Upper lobe of left lung (tissue), 6 donors: ENCODE measurements around the gene GNPNAT1. TPM values are rescaled to one million over a fixed set of nuclear protein-coding genes. Genes with fewer than 3 reads are reported as not detected.
"Not testable (repeated sequence)": the region's sequence is repeated elsewhere in the genome, so short reads cannot be mapped to it uniquely, and the experiment has no call there.

ENCODE experiments used
- ATAC-seq, 2 donors: fragments of 200-7000 bp; cut with Tn5 transposase; one replicate each; pipeline ENCODE4 v1.9.1; 2022; ENCODE audit warnings: mild to moderate bottlenecking in 2 of 2, moderate library complexity in 2 of 2; ENCODE audit not compliant: low FRiP score in 2 of 2
- DNase-seq, 2 donors: peaks; one replicate each; pipeline ENCODE4 v3.0.0-alpha.2; 2019 to 2020
- H3K27ac ChIP-seq, 4 donors: fragments of 200-600 bp; sonication (generic); one replicate each; pipeline ENCODE4 v1.5.1; 2016 to 2019
- H3K27me3 ChIP-seq, 4 donors: fragments of 200-600 bp; sonication (generic); one replicate each; pipeline ENCODE4 v1.5.1; 2017 to 2019
- H3K36me3 ChIP-seq, 4 donors: fragments of 200-600 bp; sonication (generic); one replicate each; pipeline ENCODE4 v1.5.1; 2016 to 2019
- H3K4me1 ChIP-seq, 4 donors: fragments of 200-600 bp; sonication (generic); one replicate each; pipeline ENCODE4 v1.5.1; 2018 to 2019
- H3K4me3 ChIP-seq, 4 donors: fragments of 200-600 bp; sonication (generic); one replicate each; pipeline ENCODE4 v1.5.1; 2017 to 2019; ENCODE audit warnings: mild to moderate bottlenecking in 2 of 4, moderate library complexity in 1 of 4
- H3K9me3 ChIP-seq, 4 donors: fragments of 200-600 bp; sonication (generic); one replicate each; pipeline ENCODE4 v1.5.1; 2018 to 2019
- EP300 ChIP-seq, 4 donors: sonication (generic); formaldehyde crosslinking; IDR thresholded peaks; one replicate each; pipeline ENCODE4 v1.5.1; 2017; ENCODE audit warnings: antibody characterized with exemption in 4 of 4, control low read depth in 2 of 4
- POLR2A ChIP-seq, 4 donors: fragments of 450-650 bp; IDR thresholded peaks; one replicate each; pipeline ENCODE4 v1.5.1; 2016 to 2017; ENCODE audit warnings: antibody characterized with exemption in 4 of 4, mild to moderate bottlenecking in 2 of 4
- POLR2AphosphoS5 ChIP-seq, 2 donors: sonication (generic); formaldehyde crosslinking; IDR thresholded peaks; one replicate each; pipeline ENCODE4 v1.5.1; 2017; ENCODE audit warnings: antibody characterized with exemption in 2 of 2
- WGBS, 2 donors: methylation state at CpG; one replicate each; pipeline ENCODE4 v1.1.5; 2017 to 2018; 5-methylcytosine and 5-hydroxymethylcytosine counted together
- total RNA-seq, 6 donors: library from RNA; depleted of rRNA in 4 of 6; stranded (reverse); fragments of >200 nt in 4 of 6; gene quantifications; one replicate each; pipeline versions ENCODE4 v1.1.0 to v1.2.1, GENCODE V29; 2016 to 2021
- TF ChIP-seq, protein P1 (sequence below), 6 experiments: fragments of 450-650 bp in 4 of 6; fragments of 200-600 bp in 2 of 6; sonication (generic) in 2 of 6; IDR thresholded peaks; one replicate each; pipeline ENCODE4 v1.5.1; 2016 to 2019; ENCODE audit warnings: antibody characterized with exemption in 6 of 6
- donor health status: DM: no; HTN: no; CAD: no; lungs with moderate emphysema.
- donor health status: DM: no; HTN: yes; CAD: no; lungs with severe emphysema.

Gene GNPNAT1
- total RNA-seq, 6 donors from 2014 or later: 2.1 to 18.8 (median 10.9) TPM

DNA sequence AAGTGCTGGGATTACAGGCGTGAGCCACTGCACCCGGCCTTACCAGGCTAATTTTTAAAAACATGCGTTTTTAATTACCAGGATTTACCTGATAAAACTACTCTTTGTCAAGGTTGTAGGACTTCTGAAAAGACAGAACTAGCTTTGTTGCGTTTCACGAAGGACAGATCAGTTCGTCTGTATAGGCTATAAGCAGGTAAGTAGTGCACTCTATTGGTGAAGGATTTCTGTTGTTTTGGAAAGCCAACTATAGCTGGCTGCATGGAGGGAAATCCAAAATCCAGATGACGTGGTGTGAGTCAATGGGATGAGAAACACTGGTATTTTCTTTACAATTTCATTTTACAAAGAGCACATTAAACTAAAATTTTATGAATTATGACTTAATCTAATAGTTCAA lies 14.6 kb downstream of the GNPNAT1 start:
- DNase-seq: no peak
- Histone ChIP-seq H3K27me3 (no peaks in the 10 kb centered on the region), H3K36me3 (peaks cover 0 to 68% (median 8%) of the 10 kb centered on the region in 4 donors), H3K4me1 (no peaks in the 10 kb centered on the region), H3K9me3 (no peaks in the 10 kb centered on the region), H3K4me3 (no peak overlapping the region), H3K27ac (no peak overlapping the region)
- no peak for ATAC-seq
- TF ChIP-seq, protein P1, sequence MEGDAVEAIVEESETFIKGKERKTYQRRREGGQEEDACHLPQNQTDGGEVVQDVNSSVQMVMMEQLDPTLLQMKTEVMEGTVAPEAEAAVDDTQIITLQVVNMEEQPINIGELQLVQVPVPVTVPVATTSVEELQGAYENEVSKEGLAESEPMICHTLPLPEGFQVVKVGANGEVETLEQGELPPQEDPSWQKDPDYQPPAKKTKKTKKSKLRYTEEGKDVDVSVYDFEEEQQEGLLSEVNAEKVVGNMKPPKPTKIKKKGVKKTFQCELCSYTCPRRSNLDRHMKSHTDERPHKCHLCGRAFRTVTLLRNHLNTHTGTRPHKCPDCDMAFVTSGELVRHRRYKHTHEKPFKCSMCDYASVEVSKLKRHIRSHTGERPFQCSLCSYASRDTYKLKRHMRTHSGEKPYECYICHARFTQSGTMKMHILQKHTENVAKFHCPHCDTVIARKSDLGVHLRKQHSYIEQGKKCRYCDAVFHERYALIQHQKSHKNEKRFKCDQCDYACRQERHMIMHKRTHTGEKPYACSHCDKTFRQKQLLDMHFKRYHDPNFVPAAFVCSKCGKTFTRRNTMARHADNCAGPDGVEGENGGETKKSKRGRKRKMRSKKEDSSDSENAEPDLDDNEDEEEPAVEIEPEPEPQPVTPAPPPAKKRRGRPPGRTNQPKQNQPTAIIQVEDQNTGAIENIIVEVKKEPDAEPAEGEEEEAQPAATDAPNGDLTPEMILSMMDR (IDR thresholded peaks at IDR 0.05): no peak
- TF ChIP-seq POLR2A (IDR thresholded peaks at IDR 0.05): no peak
- WGBS, 2 donors: 86 to 89% methylated on average over 7 of the region's 7 CpGs

DNA sequence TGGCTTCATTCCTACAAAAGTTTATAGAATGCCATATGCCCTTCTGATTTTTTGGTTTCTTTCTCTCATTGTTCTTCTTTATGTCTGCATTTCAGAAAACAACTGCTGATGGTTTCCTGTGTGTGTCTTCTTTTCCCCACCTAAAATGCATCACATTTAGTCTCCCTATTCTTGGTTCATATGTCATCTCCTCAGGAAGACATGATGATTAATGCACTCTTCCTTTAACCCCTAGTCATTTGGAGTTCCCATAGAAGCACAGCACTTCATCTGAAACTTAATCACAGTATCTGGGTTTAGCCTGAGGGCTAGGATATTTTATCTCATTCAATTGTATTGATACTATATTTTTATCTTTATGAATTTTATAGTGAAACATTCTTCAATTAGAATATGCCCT lies 21.5 kb downstream of the GNPNAT1 start:
- peaks cover 4 to 58% (median 9%) of the 10 kb centered on the region in 4 donors for H3K36me3 ChIP-seq
- no peak overlapping the region for H3K4me3 ChIP-seq
- no peak overlapping the region for H3K27ac ChIP-seq
- no peaks in the 10 kb centered on the region for H3K27me3 ChIP-seq
- H3K9me3 ChIP-seq: no peaks in the 10 kb centered on the region
- ATAC-seq (no peak), DNase-seq (no peak)
- TF ChIP-seq POLR2AphosphoS5 (IDR thresholded peaks at IDR 0.05) (no peak), EP300 (IDR thresholded peaks at IDR 0.05) (no peak), POLR2A (IDR thresholded peaks at IDR 0.05) (no peak)
- TF ChIP-seq, protein P1 (IDR thresholded peaks at IDR 0.05): no peak
- H3K4me1 ChIP-seq: no peaks in the 10 kb centered on the region

DNA sequence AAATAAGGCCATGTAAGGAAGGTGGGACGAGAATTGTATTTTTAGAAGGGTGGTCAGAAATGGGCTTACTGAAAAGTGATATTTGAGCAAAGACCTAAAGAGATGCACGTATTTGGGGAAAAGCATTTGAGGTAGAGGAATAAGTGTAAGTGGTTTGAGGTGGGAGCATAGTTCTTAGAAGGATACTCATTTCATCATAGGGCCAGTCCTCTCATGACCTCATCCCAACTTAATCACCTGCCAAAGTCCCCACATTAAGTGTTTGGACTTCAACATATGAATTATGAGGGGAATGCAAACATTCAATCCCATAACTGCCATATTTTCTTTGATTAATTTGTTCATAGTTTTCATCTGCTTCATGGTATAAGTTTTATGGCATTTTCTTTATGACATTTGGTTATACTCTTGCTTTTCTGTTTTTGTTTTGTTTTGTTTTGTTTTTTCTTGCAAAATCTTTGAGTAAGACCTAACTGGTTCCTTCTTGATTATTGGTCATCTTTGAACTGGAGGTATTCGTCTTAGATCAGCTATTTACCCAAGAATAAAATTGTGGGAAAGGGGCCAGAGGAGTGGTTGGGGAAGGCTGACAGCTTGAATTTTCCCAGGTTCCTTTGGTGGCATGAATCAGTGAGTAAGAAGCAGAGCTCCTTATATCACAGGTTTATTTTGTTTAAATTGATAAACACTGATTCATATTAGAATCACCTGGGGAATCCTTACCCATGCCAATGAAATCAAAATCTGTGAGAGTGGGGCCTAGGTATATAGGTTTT lies 24.2 kb downstream of the GNPNAT1 start:
- Histone ChIP-seq H3K9me3 (no peaks in the 10 kb centered on the region), H3K4me3 (no peak overlapping the region)
- ATAC-seq: no peak

DNA sequence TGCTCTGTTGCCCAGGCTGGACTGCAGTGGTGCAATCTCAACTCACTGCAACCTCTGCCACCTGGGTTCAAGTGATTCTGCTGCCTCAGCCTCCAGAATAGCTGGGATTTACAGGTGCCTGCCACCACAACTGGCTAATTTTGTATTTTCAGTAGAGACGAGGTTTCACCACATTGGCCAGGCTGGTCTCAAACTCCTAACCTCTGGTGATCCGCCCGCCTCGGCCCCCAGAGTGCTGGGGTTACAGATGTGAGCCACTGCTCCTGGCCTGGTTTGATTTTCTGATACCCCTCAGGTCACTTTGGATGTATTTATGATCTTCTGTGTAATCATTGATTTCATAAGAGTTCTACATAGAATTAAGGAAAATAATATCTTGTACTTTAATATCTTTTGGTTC lies 28.5 kb downstream of the GNPNAT1 start:
- peaks cover 0 to 42% (median 16%) of the 10 kb centered on the region in 4 donors for H3K36me3 ChIP-seq
- 94 to 100% methylated on average over 4 of the region's 4 CpGs for WGBS, 2 donors
- not testable (repeated sequence) for H3K9me3 ChIP-seq, H3K27ac ChIP-seq, H3K4me3 ChIP-seq, H3K27me3 ChIP-seq, H3K4me1 ChIP-seq, ATAC-seq
- peak in 1 of 2 donors; percentile 32 for DNase-seq

More for the DNA sequence above, 24.2 kb downstream of the GNPNAT1 start:
- 89 to 92% methylated on average over 3 of the region's 3 CpGs for WGBS, 2 donors
- Histone ChIP-seq H3K4me1 (no peaks in the 10 kb centered on the region), H3K27ac (no peak overlapping the region), H3K27me3 (no peaks in the 10 kb centered on the region), H3K36me3 (peaks cover 4 to 47% (median 9%) of the 10 kb centered on the region in 4 donors)
- no peak for DNase-seq
- TF ChIP-seq POLR2A (IDR thresholded peaks at IDR 0.05) (no peak), POLR2AphosphoS5 (IDR thresholded peaks at IDR 0.05) (no peak), EP300 (IDR thresholded peaks at IDR 0.05) (no peak)
- TF ChIP-seq, protein P1 (IDR thresholded peaks at IDR 0.05): no peak

DNA sequence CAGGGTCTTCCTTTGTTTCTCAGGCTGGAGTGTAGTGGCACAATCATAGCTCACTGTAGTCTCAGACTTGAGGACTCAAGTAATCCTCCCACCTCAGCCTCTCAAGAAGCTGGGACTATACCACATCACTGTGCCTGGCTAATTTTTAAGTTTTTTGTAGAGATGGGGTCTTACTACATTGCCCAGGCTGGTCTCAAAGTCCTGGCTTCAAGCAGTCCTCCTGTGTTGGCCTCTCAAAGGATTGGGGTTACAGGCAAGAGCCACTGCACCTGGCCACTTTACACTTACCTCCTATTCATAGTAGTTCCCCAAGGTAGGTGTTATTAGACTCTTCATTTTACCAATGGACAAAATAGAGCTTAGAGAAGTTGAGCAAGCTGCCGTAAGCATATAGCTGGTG lies 32.3 kb downstream of the GNPNAT1 start:
- Histone ChIP-seq H3K9me3 (no peaks in the 10 kb centered on the region), H3K4me1 (no peaks in the 10 kb centered on the region), H3K4me3 (no peak overlapping the region), H3K27me3 (no peaks in the 10 kb centered on the region), H3K27ac (no peak overlapping the region), H3K36me3 (peaks cover 0 to 28% (median 12%) of the 10 kb centered on the region in 4 donors)
- no peak for ATAC-seq
- TF ChIP-seq EP300 (IDR thresholded peaks at IDR 0.05) (no peak), POLR2AphosphoS5 (IDR thresholded peaks at IDR 0.05) (no peak), POLR2A (IDR thresholded peaks at IDR 0.05) (no peak)
- TF ChIP-seq, protein P1 (IDR thresholded peaks at IDR 0.05): no peak
- WGBS, 2 donors: 100% methylated on average over 1 of the region's 1 CpG
- DNase-seq: no peak
